GM18870 (cell line): ENCODE measurements around the gene SLC35G6.

ENCODE experiments used
- ATAC-seq: cut with Tn5 transposase; IDR thresholded peaks from one replicate; pipeline ENCODE4 v1.9.1; 2021; ENCODE audit warnings: moderate library complexity; ENCODE audit not compliant: unreplicated experiment

SLC35G6 gene

DNA sequence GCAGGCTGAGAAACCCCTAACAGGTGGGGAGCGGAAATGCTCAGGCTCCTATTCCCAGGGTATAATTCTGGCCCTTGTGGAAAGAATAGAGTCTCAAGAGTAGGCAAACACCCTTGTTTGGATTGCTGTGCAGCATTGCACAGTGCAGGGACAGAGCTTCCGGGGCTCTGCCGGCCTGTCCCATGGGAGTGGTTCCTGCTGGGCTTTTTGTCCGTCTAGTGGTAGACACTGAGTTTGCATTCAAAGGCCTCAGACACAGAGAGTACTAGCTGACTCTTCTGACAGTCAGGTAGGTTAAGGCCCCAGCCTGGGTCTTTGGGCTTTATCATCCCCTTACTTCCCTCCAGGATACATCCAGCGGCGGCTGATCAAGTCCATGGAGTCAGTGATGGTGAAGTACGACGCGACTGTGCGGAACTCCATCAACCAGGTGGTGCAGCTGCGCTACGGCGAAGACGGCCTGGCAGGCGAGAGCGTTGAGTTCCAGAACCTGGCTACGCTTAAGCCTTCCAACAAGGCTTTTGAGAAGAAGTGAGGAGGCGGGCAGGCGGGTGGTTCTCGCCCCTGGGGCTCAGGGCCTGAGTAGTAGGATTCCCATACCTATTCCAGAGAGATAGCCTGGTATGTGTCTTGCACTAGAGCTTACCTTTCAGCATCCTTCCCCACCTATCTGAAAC, 21.1 kb downstream of the SLC35G6 start:
- ATAC-seq, result no peak

DNA sequence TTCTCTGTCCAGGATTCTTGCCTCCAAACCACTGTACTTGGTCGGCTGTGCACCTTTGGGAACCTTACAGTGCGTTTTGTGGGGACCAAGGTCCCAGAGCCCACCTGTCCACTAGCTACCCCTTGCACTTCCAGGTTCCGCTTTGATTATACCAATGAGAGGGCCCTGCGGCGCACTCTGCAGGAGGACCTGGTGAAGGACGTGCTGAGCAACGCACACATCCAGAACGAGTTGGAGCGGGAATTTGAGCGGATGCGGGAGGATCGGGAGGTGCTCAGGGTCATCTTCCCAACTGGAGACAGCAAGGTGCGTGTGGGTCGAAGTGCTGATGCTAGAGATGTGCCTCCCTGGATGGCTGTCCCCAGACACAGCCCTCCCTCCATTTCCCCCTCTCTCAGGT, 21.7 kb downstream of the SLC35G6 start:
- ATAC-seq, result no peak

DNA sequence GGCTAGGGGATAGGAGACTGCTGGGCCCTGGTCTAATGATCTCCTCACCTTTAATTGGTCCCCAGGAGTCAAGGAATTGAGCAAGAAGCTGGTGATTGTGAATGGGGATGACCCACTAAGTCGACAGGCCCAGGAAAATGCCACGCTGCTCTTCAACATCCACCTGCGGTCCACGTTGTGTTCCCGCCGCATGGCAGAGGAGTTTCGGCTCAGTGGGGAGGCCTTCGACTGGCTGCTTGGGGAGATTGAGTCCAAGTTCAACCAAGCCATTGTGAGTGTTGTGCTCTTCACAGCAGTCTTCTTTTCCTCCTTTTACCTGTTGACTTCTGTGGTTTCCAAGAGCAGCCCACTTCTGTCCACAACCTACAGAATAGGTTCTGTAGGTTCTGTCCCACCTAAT, 22.3 kb downstream of the SLC35G6 start:
- ATAC-seq, result no peak

GRCh38 chr17:7508145-7508544, 26.9 kb downstream of the SLC35G6 start:
- no peak for ATAC-seq

GRCh38 chr17:7508846-7509245, 27.6 kb downstream of the SLC35G6 start:
- ATAC-seq, result no peak

- ATAC-seq, result no peak
These were observed 28.7 kb downstream of the SLC35G6 start for GRCh38 chr17:7509937-7510336.

DNA sequence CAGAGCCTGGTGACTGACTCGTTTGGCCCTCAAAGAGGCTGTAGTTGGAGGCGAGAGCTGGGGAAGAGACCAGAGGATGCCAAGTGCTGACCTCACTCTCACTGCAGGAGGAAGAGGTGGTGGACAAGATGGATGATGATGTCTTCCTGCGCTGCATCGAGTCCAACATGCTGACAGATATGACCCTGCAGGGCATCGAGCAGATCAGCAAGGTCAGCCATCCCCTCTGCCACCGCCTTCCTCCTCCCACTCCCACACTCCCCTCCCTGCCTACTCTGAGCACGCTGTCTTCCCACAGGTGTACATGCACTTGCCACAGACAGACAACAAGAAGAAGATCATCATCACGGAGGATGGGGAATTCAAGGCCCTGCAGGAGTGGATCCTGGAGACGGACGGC, 29.9 kb downstream of the SLC35G6 start:
- no peak for ATAC-seq

DNA sequence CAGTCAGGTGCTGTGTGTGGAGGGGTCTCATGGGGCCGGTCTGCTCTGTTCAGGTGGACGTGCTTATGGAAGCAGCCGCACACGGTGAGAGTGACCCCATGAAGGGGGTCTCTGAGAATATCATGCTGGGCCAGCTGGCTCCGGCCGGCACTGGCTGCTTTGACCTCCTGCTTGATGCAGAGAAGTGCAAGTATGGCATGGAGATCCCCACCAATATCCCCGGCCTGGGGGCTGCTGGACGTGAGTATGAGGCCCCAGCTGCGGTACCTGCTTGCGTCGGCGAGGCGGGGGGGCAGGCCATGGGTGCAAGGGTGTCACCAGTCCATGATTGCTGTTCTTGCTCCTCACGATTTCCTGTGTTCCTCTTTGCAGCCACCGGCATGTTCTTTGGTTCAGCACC, 30.9 kb downstream of the SLC35G6 start:
- no peak for ATAC-seq

DNA sequence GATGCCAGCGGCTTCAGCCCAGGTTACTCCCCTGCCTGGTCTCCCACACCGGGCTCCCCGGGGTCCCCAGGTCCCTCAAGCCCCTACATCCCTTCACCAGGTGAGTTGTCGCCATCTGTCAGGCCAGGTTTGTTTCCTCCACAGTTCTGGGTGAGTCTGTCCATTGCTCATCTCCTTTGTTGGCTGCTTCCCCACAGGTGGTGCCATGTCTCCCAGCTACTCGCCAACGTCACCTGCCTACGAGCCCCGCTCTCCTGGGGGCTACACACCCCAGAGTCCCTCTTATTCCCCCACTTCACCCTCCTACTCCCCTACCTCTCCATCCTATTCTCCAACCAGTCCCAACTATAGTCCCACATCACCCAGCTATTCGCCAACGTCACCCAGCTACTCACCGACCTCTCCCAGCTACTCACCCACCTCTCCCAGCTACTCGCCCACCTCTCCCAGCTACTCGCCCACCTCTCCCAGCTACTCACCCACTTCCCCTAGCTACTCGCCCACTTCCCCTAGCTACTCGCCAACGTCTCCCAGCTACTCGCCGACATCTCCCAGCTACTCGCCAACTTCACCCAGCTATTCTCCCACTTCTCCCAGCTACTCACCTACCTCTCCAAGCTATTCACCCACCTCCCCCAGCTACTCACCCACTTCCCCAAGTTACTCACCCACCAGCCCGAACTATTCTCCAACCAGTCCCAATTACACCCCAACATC, 31.7 kb downstream of the SLC35G6 start:
- no peak for ATAC-seq

- no peak for ATAC-seq
These were observed 32.7 kb downstream of the SLC35G6 start for GRCh38 chr17:7513850-7514419.

- no peak for ATAC-seq
These were observed 34.8 kb downstream of the SLC35G6 start for GRCh38 chr17:7515911-7516610.

- ATAC-seq, result no peak
These were observed 41.8 kb downstream of the SLC35G6 start for GRCh38 chr17:7523033-7523432.

DNA sequence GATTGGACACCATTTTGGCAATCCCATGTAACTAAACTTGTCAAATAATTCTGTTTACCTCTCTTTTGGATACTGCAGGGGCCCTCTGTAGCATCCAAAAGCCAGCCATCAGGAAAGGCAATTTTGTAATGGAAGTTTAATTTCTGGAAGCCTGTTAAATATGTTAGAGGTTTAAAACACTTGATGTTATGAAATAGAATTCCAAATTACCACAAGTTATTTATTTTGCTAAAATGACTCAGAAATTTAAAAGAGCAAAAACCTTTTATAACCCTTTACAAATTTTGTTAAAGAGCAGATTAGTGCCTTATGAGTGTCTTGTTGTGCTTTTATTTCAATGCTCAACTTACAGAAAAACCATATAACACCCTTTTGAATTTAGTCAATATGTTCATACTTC, 47.6 kb downstream of the SLC35G6 start:
- ATAC-seq, result no peak

- ATAC-seq, result no peak
These were observed 49.0 kb downstream of the SLC35G6 start for GRCh38 chr17:7530023-7530900.
